ENCODE measurements around the gene PSRC1. TPM values are rescaled to one million over a fixed set of nuclear protein-coding genes. Genes with fewer than 3 reads are reported as not detected.

PSRC1 gene
- total and polyA plus RNA-seq, 2 experiments from 2014 or later, result 15.3 to 15.6 TPM

DNA sequence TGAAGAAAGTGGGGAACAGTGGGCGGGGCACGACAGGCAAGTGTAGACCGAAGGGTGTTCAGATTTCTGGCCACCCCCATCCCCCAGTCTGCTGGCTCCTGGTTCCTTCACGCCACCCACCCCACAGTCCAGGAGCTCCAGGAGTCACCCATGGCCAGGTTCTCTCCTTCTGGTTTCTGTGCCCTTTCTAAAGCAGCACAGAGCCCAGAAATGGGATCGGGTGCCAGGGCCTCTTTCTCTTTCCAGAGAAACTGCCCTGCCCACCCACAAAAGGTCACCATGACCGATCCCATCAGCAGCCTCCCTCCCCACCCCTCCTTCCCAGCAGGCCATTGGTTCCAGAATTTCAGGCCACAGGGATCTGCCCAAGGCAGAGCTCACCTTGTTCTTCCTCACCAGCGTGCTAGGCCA lies 36.8 kb downstream of the PSRC1 start:
- H3K36me3 ChIP-seq (ENCODE audit: low read depth), result no peaks in the 10 kb centered on the region
- no peaks in the 10 kb centered on the region for H3K27me3 ChIP-seq (replicated peaks; ENCODE audit: insufficient read depth)
- no peaks in the 10 kb centered on the region for H3K79me2 ChIP-seq (ENCODE audit: insufficient read depth)
- H4K20me1 ChIP-seq (ENCODE audit: insufficient read depth), result no peaks in the 10 kb centered on the region
- TF ChIP-seq EZH2 (IDR thresholded peaks at IDR 0.05; ENCODE audit: insufficient read depth, poor library complexity, severe bottlenecking), result no peak
- TF ChIP-seq EZH2phosphoT487 (IDR thresholded peaks at IDR 0.05; ENCODE audit: insufficient read depth, low read depth), result no peak
- peaks cover 10% of the 10 kb centered on the region; the same call in 1 of the 2 replicates for H3K4me1 ChIP-seq (ENCODE audit: insufficient read depth)
- 63 to 67% methylated on average over 7 of the region's 7 CpGs for WGBS, 2 experiments (ENCODE audit: low coverage in 1 of 2, low lambda C conversion rate in 2 of 2, missing lambda C conversion rate in 2 of 2)
- 0 out of 2 replicates have a peak, but pooled peaks cover 8% of the 10 kb centered on the region for H3F3A ChIP-seq (ENCODE audit: insufficient read depth)
- no peak for DNase-seq
- no peak overlapping the region for H3K9ac ChIP-seq
- no peaks in the 10 kb centered on the region for H3K9me3 ChIP-seq (ENCODE audit: low read depth)
- no peak overlapping the region for H2AFZ ChIP-seq
- H3K27ac ChIP-seq, result no peak overlapping the region
- in situ Hi-C loops (cut with MboI), result no loop called here
- no peaks in the 10 kb centered on the region for H3K9me2 ChIP-seq (ENCODE audit: insufficient read depth)
- no peak overlapping the region for H3K4me3 ChIP-seq
- H3K4me2 ChIP-seq (ENCODE audit: unreplicated experiment), result no peak overlapping the region

DNA sequence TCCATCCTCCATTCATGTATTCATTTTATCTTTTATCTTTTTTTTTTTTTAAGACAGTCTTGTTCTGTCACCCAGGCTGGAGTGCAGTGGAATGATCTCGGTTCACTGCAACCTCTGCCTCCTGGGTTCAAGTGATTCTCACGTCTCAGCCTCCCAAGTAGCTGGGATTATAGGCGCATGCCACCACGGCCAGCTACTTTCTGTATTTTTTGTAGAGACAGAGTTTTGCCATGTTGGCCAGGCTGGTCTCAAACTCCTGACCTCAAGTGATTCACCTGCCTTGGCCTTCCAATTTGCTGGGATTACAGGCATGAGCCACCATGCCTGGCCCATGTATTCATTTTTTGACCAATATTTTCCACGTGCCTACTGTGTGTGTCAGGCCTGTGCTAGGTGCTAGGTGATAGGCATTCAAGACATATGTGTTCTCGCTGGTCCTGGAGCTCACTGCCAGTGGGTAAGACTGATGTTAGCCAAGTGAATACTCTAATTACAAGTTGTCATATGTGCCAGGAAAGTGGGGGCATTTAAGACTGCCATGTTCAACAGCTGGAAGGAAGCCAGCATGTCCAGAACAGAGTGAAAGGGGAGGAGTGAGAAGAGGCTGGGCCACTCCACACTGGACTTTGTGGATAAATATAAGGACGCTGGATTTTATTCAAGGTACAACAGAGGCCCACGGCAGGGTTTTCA lies 38.9 kb downstream of the PSRC1 start:
- WGBS, 2 experiments (ENCODE audit: low coverage in 1 of 2, low lambda C conversion rate in 2 of 2, missing lambda C conversion rate in 2 of 2), result 66 to 74% methylated on average over 8 of the region's 8 CpGs
- Histone ChIP-seq H2AFZ (no peak overlapping the region), H3K9me2 (ENCODE audit: insufficient read depth) (no peaks in the 10 kb centered on the region), H3F3A (ENCODE audit: insufficient read depth) (peaks cover 26% of the 10 kb centered on the region), H3K27ac (no peak overlapping the region), H3K4me3 (no peak overlapping the region), H3K4me2 (ENCODE audit: unreplicated experiment) (no peak overlapping the region), H3K79me2 (ENCODE audit: insufficient read depth) (no peaks in the 10 kb centered on the region), H3K27me3 (replicated peaks; ENCODE audit: insufficient read depth) (no peaks in the 10 kb centered on the region), H3K9me3 (ENCODE audit: low read depth) (no peaks in the 10 kb centered on the region), H3K9ac (no peak overlapping the region), H4K20me1 (ENCODE audit: insufficient read depth) (no peaks in the 10 kb centered on the region), H3K4me1 (ENCODE audit: insufficient read depth) (peaks cover 30% of the 10 kb centered on the region), H3K36me3 (ENCODE audit: low read depth) (peaks cover 3% of the 10 kb centered on the region; the same call in 1 of the 2 replicates)
- TF ChIP-seq EZH2phosphoT487 (IDR thresholded peaks at IDR 0.05; ENCODE audit: insufficient read depth, low read depth) (no peak), EZH2 (IDR thresholded peaks at IDR 0.05; ENCODE audit: insufficient read depth, poor library complexity, severe bottlenecking) (no peak)
- no peak for DNase-seq
- in situ Hi-C loops (cut with MboI), result no loop called here

DNA sequence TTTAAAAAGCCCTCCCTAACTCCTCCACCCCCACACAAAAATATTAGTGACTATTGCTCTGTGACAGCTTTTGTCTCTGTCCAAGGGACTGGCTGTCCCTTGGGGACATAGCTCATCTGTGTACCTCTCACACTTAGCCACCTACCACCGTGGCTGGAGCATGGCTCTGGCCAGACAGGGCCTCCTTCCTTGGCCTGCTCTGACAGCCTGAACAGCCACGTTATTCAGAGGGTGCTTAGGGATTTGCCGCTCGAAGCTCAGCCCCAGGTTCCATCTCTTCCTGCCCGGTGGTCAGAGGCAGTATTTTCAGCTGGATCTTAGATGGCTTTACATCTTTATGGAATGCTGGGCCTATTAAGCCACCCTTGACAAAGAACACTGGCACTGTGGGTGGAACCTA lies 39.7 kb downstream of the PSRC1 start:
- 47% methylated on average over 5 of the region's 5 CpGs for WGBS, 2 experiments (ENCODE audit: low coverage in 1 of 2, low lambda C conversion rate in 2 of 2, missing lambda C conversion rate in 2 of 2)
- Histone ChIP-seq H3K9ac (no peak overlapping the region), H3K36me3 (ENCODE audit: low read depth) (peaks cover 11% of the 10 kb centered on the region), H3K9me2 (ENCODE audit: insufficient read depth) (no peaks in the 10 kb centered on the region), H3K27me3 (replicated peaks; ENCODE audit: insufficient read depth) (no peaks in the 10 kb centered on the region), H4K20me1 (ENCODE audit: insufficient read depth) (no peaks in the 10 kb centered on the region), H3F3A (ENCODE audit: insufficient read depth) (peaks cover 34% of the 10 kb centered on the region), H3K4me3 (no peak overlapping the region), H3K9me3 (ENCODE audit: low read depth) (no peaks in the 10 kb centered on the region), H3K4me2 (ENCODE audit: unreplicated experiment) (no peak overlapping the region), H3K4me1 (ENCODE audit: insufficient read depth) (peaks cover 30% of the 10 kb centered on the region), H3K79me2 (ENCODE audit: insufficient read depth) (no peaks in the 10 kb centered on the region), H2AFZ (no peak overlapping the region), H3K27ac (no peak overlapping the region)
- in situ Hi-C loops (cut with MboI), result no loop called here
- no peak for DNase-seq
- TF ChIP-seq EZH2 (IDR thresholded peaks at IDR 0.05; ENCODE audit: insufficient read depth, poor library complexity, severe bottlenecking) (no peak), EZH2phosphoT487 (IDR thresholded peaks at IDR 0.05; ENCODE audit: insufficient read depth, low read depth) (no peak)

DNA sequence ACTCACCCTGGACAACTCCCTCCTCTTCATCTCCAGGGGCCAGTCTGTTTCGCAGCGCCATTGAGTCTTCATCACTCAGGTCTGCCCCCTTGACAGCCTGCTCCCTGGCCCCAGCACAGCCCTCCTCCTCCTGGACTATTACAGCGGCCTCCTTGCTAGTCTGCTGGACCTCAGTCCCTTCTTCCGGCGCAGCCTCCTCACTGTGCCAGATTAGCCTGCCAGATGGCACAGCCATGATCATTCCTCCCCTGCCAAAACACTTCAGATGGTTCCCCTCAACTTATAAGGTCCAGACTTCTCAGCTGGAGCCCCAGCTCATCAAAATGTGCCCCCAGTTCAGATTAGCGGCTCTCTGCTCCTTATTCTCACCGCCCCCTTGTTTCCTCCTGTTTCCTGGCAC lies 40.6 kb downstream of the PSRC1 start:
- Histone ChIP-seq H4K20me1 (ENCODE audit: insufficient read depth) (no peaks in the 10 kb centered on the region), H3K27ac (no peak overlapping the region), H3K27me3 (replicated peaks; ENCODE audit: insufficient read depth) (no peaks in the 10 kb centered on the region), H3K4me1 (ENCODE audit: insufficient read depth) (peaks cover 30% of the 10 kb centered on the region), H3K36me3 (ENCODE audit: low read depth) (peaks cover 19% of the 10 kb centered on the region), H2AFZ (no peak overlapping the region), H3F3A (ENCODE audit: insufficient read depth) (peaks cover 42% of the 10 kb centered on the region), H3K79me2 (ENCODE audit: insufficient read depth) (no peaks in the 10 kb centered on the region), H3K9me3 (ENCODE audit: low read depth) (no peaks in the 10 kb centered on the region), H3K4me3 (no peak overlapping the region), H3K9ac (no peak overlapping the region), H3K9me2 (ENCODE audit: insufficient read depth) (no peaks in the 10 kb centered on the region), H3K4me2 (ENCODE audit: unreplicated experiment) (peak overlapping the region; percentile 4)
- 34 to 43% methylated on average over 7 of the region's 7 CpGs for WGBS, 2 experiments (ENCODE audit: low coverage in 1 of 2, low lambda C conversion rate in 2 of 2, missing lambda C conversion rate in 2 of 2)
- peak; percentile 59 for DNase-seq
- TF ChIP-seq EZH2phosphoT487 (IDR thresholded peaks at IDR 0.05; ENCODE audit: insufficient read depth, low read depth) (no peak), EZH2 (IDR thresholded peaks at IDR 0.05; ENCODE audit: insufficient read depth, poor library complexity, severe bottlenecking) (no peak)
- in situ Hi-C loops (cut with MboI), result no loop called here
